GM18868 (cell line): ENCODE measurements around the gene CNTN5.

ENCODE experiments used
- ATAC-seq: cut with Tn5 transposase; IDR thresholded peaks from one replicate; pipeline ENCODE4 v1.9.1; 2021; ENCODE audit warnings: mild to moderate bottlenecking, moderate library complexity; ENCODE audit not compliant: unreplicated experiment

Gene CNTN5

DNA sequence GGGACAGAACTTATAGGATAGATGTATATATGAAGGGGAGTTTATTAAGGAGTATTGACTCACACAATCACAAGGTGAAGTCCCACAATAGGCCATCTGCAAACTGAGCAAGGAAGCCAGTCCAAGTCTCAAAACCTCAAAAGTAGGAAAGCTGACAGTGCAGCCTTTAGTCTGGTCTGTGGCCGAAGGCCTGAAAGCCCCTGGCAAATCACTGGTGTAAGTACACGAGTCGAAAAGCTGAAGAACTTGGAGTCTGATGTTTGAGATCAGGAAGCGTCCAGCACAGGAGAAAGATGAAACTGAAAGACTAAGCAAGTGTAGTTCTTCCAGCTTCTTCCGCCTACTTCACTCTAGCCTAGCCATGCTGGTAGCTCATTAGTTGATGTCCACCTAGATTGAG is 866.7 kb downstream of the CNTN5 start:
- no peak for ATAC-seq

- ATAC-seq, result no peak
These were observed 873.1 kb downstream of the CNTN5 start for GRCh38 chr11:99893811-99894210.

- no peak for ATAC-seq
These were observed 880.4 kb downstream of the CNTN5 start for GRCh38 chr11:99901175-99901574.

DNA sequence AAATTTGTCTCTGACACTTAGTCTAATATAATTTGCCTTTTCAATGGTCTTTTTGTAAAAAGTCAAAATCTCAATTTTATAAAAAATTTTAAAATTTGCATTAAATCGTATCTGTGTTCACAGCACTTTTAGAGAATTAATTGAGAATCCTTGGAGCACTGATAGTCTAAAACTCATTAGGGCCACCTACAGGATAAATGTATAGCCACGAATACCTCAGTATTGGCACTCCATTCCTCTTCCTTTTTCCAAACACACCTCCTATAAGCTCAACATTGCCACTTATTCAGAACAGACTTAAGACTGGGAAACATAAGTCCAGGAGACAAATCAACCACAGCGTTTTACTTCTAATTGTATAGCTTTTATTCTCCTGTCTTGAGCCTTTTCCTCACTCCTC is 890.4 kb downstream of the CNTN5 start:
- no peak for ATAC-seq

DNA sequence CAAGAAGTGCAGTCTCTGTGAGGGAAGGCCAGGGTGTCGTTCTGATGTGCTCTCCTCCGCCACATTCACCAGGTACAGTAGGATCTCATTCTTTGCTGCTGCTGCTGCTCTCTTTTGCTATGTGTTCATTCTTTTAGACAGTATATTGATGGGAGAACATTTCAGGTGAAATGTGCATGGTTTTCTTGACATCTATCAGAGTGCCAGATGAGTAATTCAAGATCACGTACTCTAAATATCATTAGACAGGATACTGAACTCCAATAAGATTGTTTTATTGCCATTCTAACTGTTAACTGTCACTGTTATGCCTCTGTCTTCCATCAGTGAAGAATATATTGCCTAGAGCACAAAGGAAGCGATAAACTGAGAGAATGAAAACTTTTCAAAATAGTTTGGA is 895.3 kb downstream of the CNTN5 start:
- no peak for ATAC-seq

GRCh38 chr11:99918761-99919160 is 898.0 kb downstream of the CNTN5 start:
- no peak for ATAC-seq

DNA sequence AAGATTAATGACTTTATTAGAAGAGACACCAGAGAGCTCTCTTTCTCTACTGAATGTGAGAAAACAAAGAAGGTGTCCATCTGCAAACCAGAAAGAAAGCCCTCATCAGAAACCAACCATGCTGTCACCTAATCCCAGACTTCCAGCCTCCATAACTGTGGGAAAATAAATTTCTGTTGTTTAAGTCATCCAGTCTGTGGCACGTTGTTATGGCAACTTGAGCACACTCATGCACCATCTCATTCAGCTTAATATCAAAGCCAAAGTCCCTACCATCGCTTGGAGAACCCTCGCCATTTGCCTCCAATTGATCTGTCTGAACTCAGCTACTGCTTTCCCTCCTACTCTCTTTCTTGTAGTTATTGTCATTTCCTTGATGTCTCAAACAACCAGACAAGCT is 900.2 kb downstream of the CNTN5 start:
- ATAC-seq, result no peak

GRCh38 chr11:99925968-99926367 is 905.2 kb downstream of the CNTN5 start:
- ATAC-seq, result no peak

- no peak for ATAC-seq
These were observed 911.9 kb downstream of the CNTN5 start for GRCh38 chr11:99932684-99933083.

- no peak for ATAC-seq
These were observed 913.3 kb downstream of the CNTN5 start for GRCh38 chr11:99934008-99934407.

DNA sequence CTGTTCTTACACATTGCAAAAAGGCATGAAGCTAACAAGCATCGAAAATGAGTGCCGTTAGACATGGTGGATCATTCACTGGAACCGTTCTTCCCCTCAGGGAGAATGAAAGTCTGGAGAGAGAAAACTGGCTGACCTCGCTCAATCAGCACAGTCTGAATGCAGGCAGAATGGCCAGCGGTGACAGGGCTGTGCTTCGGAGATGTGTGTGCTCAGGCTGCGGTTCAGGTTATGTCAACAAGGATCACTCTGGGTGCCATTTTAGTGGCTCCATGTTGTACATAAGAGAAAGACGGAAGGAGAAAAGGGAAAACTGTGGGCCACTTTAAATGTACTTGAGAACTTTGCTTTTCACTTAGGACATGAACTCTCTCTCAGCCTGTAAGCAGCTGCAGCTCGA is 916.6 kb downstream of the CNTN5 start:
- ATAC-seq, result no peak

DNA sequence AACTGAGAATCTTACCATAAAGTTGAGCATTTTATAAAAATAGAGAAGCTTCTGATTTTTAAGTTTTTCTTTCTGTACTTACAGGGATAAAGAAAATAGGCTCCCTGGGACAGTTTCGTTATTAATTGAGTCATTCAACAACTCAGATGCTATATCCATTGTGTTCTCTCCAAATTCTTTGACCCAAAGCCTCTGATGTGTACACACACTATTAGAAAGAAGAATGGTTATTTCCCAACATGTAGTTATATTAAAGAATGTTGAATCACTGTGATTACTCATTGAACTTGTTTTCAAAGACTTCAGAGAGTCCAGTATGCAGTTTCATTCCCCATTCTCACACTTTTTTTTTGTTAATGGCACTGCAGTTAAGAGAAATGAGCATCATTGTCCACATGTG is 932.1 kb downstream of the CNTN5 start:
- ATAC-seq, result no peak

DNA sequence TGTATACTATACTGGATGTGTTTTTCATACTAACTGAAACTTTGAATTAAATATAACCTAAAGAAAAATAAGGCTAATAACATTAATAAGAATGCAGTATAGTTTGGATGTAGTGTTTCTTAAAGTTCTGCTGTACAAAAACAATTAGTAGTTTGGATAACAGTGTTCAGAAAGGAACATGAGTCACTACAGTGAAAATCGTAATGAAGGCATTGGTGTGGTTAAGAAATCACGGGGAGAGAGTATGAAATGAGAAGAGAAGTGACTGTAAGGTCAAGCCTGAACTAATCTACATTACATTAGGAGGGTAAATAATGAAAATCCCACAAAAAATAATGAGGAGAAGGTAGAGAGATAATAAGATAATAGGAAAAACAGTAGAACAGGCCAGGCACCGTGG is 939.8 kb downstream of the CNTN5 start:
- no peak for ATAC-seq

DNA sequence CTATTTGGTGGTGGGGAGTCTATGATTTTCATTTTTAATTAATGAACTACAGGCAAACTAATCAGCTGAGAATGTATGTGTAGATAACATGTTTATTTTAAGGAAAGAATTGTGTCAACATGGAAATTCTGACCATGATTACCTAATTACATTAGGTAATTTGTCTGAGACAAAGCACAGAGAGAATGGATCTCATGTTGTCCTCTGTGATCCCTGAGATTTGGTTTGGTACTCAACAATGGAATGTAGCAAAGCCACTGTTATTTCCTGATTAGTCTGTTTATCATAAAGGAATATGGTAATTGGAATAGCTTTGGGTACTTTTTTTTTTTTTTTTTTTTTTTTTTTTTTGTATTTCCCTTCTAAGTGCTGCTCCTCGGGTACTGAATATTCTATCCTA is 947.6 kb downstream of the CNTN5 start:
- ATAC-seq, result no peak

GRCh38 chr11:99973993-99974392 is 953.2 kb downstream of the CNTN5 start:
- ATAC-seq, result no peak

- no peak for ATAC-seq
These were observed 958.3 kb downstream of the CNTN5 start for GRCh38 chr11:99979042-99979441.

- ATAC-seq, result no peak
These were observed 967.2 kb downstream of the CNTN5 start for GRCh38 chr11:99987821-99988470.

GRCh38 chr11:99988471-99988837 is 967.7 kb downstream of the CNTN5 start:
- ATAC-seq, result no peak

- ATAC-seq, result no peak
These were observed 983.2 kb downstream of the CNTN5 start for GRCh38 chr11:100003985-100004384.

DNA sequence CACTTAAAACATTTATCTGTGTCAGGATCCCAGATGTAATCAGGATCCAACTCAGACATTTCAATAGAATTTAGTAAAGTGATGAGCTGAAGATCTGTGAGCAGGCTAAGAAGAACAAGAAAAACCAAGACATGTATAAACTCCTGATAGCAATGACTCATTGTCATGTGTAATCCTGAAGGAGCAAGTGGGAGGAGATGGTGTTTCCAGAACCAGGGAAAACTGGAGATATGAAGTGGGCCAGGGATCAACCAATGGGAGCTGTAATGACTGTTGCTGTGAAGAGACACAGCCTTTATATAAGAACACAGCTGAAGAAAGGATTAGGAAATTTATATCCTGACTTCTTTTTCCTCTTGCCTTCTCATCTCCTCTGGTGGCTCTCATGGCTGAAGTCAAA is 983.8 kb downstream of the CNTN5 start:
- ATAC-seq, result no peak

DNA sequence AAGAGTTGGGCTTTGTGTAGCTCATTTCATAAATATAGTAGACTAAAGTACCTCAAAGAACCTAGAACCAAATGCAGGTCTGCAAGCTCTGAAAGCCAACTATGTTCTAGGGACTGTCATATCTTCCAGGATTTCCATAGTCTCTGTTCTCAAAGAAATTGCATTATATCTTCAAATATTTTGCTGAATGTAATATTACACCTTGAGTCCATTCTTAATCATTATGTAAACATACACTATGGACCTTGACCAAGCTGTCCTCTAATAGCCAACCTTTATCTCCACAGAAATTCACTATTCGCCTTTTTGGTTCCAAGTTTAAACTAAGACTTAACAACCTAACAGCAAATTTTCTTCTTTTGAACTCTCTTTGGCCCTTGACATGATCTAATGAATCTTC is 987.7 kb downstream of the CNTN5 start:
- ATAC-seq, result no peak

DNA sequence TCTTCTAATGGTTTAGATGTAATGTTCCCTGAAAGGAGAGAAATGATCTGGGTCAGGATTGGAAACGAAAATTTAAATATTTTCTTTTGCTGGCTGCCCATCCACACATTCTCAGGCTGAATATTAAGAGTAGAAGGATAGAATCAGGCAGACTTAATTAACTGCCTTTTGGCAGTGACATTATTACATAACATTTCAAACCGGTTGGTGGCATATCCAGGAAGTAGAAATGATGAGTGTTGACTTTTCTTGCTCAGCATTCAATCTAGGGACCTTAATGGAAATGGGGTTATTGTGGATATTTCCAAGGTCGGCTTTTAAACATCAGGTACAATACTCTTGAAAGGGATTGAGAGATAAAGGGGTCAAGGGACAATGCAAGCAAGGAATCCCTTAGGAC is 989.0 kb downstream of the CNTN5 start:
- ATAC-seq, result no peak

DNA sequence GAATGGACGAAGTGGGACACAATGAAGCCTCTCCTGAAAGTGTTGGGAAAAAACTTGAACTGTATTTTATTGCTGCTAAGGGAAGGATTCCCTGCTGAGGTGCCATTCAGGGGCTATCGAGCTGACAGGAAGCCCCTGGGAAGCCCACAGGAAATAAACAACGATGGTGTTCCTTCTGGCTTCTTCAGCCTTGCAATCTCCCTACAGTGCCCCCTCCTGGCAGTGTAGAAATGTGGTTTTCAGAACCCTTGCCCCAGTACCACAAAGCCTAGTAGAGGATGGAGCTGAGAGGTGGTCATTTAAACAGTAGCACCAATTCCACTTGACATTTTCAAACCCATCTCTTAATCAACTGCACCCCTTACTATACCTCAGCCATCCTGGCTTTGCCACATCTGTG is 989.6 kb downstream of the CNTN5 start:
- ATAC-seq, result peak; percentile 41

GRCh38 chr11:100011697-100012096 is 990.9 kb downstream of the CNTN5 start:
- no peak for ATAC-seq
